GM19463 (cell line): ENCODE data around the gene PGPEP1.
A peak's percentile ranks its signal among the peaks of the same experiment; 100 is the strongest.
"Not testable (repeated sequence)": the region's sequence is repeated elsewhere in the genome, so short reads cannot be mapped to it uniquely, and the experiment has no call there.

ENCODE experiments used
- ATAC-seq: cut with Tn5 transposase; IDR thresholded peaks from one replicate; pipeline ENCODE4 v1.9.1; 2021; ENCODE audit warnings: mild to moderate bottlenecking, moderate library complexity; ENCODE audit not compliant: unreplicated experiment

PGPEP1 gene

DNA sequence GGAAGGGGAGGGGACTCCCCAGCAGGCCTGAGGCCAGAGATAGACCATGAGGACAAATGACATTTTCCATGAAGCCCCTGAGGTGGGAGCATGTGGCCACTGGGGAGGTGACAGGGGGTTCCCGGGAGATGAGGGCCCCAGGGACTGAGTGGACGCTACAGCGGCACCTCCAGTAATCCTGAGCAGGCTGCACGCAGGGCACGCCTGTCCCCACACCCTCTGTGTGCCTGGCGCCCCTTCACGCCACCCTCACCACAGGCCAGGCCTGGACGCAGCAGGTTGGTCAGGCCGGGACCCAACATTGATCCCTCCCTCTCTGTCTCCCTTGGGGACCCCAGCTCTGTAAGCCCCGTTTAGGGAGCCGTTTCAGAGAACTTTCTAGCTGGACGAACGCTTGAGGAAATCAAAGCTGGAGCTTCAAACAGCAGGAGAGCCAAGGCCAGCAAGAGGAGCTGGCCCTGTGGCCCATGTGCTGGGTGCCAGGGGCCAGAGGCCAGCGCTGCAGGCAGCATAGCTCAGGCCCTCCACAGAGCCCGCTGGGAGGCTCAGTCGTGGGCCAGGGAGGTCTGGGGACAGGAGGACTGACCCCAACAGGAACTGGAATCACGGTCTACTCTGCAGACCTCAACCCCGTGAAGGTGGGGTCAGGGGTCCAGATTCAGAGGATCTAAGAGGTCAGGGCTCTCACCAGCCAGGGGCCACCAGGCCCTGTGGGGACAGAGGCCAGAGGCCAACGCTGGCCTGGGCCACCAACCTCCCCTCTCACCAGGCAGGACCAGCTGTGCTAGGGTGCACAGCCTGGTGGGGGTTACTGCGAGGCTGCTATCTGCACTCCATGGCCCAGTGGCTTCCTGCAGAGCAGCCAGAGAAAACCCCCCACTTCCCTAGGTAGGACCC lies 32.1 kb upstream of the PGPEP1 start:
- no peak for ATAC-seq

- no peak for ATAC-seq
These were observed 31.5 kb upstream of the PGPEP1 start for GRCh38 chr19:18308948-18309325.

- ATAC-seq: no peak
These were observed 30.8 kb upstream of the PGPEP1 start for GRCh38 chr19:18309525-18310064.

GRCh38 chr19:18310118-18310909 lies 30.1 kb upstream of the PGPEP1 start:
- no peak for ATAC-seq

DNA sequence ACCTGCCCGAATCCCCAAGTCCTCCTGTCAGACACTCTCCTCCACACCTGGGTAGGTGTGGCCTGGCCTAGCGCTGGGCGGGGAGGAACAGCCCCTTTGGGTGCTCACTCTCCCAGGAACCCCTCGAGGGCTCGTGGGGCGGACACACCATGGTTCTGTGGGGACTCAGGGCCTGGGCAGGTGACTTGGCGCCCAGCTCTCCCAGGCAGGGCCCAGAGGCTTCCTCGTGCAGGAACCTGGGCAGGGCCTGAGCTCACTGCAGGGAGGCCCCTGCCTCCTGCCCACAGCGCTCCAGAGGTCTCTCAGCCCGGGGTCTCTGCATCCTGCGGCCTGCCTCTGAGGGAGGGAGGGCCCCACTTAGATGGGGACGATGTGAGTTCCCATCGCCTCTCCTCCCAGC lies 29.4 kb upstream of the PGPEP1 start:
- no peak for ATAC-seq

GRCh38 chr19:18311502-18312091 lies 28.8 kb upstream of the PGPEP1 start:
- ATAC-seq: no peak

DNA sequence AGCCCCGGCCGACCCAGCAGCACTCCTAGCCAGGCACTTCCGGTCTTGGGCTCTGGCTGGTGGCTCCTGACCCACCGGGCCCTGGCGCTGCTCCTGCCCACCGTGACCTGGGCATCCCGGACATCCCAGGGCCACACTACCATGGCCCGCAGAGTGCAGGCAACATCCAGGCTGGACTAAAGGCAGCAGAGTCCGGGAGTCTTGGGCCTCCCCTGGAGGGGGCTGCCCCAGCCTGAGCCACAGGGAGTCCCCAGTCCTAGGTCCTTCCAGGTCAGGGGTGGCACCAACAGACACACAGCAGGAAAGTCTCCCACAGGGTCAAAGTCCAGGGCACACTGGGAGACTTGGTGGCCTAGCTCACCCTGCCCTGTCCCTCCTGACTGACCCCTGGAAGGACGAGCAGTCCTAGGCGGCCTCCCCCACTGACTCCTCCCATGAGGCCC lies 28.3 kb upstream of the PGPEP1 start:
- no peak for ATAC-seq

- no peak for ATAC-seq
These were observed 27.0 kb upstream of the PGPEP1 start for GRCh38 chr19:18313398-18313797.

DNA sequence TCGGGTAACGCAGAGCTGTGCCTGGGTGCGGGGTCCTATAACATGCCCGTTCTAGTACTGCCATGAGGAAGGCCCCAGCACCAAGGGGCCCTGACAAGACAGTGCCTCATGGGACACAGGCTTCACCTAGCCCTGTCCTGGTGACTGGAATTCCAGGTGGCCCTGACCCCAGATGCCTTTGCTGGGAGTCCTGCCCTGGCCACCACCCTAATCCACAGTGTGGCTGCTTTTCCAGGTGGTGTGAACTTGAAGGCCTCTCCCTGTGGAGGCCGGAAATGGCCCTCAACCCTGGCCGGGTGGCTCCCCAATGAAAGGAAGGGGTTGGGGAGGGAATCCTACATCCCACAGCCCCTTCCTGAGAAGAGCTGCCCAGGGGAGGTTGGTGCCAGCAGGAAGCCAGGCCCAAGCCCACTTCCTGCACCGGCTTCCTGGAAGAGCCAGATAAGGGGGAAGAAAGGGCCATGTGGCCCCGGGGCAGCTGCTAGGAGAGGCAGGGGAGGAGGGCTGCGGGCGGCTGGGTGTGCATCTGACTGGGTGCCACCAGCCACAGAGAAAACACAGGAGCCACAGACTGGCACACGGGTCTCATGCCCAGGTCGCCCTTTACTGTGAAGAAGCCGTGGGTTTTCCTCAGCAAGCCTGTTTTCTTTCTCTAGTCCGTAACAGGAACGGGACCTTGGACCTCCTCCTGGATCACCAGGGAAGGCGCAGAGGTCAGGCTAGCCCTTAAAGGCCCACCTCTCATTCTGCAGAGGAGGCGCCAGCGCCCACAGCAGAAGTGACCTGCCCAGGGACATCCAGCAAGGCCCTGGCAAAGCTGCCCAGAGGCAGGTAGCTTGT lies 22.2 kb upstream of the PGPEP1 start:
- no peak for ATAC-seq

DNA sequence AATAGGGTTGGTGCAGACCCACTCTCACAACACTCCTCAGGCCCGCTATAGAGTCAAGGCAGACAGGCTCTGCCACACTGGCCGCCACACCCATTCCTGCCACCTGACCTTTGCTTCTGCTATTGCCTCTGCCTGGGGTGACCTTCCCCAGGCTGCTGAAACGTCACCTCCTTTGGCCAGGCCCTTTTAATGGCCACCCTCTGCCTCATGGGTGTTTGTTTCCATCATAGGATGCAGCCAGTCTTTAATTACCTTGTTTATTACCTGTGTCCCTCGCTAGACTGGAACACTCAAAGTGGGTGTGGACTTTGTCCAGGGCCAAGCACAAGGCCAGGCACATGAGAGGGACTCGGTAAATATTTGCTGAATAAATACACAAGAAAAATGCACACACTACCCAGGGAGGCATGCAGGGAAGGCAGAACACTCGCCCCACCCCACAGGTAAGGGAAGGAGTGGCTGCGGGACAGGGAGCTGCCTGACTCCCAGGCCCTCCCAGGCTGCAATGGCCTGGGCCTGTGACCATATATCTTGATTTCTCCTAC lies 20.7 kb upstream of the PGPEP1 start:
- no peak for ATAC-seq

DNA sequence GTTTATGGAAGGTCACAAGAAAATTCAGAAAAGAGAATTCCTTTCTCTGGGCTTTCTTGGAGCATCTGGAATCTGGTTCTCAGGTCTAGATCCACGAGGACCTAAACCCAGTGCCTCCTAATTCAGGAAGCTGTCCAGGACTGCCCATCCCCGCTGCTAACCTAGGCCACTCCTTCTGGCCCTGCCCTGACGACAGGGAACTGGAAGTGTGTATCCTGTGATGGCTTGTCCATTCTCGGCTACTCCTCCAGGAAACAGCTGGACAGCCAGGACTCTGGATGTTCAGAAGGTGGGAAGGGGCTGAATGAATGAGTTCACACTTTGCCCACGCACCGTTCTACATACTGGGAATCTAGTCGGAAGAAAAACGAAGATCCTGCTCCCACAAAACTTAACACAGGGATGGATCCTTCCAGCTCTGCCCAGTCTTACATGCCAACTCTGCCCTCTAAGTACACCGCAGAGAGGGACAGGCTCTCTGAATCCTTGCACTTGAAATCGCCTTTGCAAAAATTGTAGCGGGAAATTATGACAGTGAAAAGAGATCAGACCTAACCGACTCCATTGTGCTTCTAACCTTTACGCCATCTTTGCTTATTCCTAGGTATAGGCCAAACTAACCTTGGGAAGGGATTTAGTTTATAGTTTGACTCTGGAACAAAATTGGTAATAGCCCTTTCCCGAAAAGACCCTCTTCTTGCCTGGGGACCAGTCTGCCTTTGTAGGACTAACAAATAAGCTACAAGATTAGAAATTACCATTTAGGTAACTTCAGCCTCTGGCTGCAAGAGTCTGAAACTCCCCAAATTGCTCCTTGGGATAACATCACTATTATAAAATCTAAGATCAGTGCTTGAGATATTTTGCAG lies 19.3 kb upstream of the PGPEP1 start:
- no peak for ATAC-seq

GRCh38 chr19:18321734-18322102 lies 18.7 kb upstream of the PGPEP1 start:
- no peak for ATAC-seq

- ATAC-seq: no peak
These were observed 18.1 kb upstream of the PGPEP1 start for GRCh38 chr19:18322318-18322758.

GRCh38 chr19:18322759-18323460 lies 17.5 kb upstream of the PGPEP1 start, which contains the start of gene LSM4:
Gene LSM4, minus strand, starts transcription at chr19:18323076. Its CDS starts 56 bp downstream, at chr19:18323020.
- ATAC-seq: peak; percentile 95

GRCh38 chr19:18324373-18324731 lies 16.0 kb upstream of the PGPEP1 start:
- ATAC-seq: not testable (repeated sequence)

GRCh38 chr19:18326772-18327171 lies 13.6 kb upstream of the PGPEP1 start:
- no peak for ATAC-seq

DNA sequence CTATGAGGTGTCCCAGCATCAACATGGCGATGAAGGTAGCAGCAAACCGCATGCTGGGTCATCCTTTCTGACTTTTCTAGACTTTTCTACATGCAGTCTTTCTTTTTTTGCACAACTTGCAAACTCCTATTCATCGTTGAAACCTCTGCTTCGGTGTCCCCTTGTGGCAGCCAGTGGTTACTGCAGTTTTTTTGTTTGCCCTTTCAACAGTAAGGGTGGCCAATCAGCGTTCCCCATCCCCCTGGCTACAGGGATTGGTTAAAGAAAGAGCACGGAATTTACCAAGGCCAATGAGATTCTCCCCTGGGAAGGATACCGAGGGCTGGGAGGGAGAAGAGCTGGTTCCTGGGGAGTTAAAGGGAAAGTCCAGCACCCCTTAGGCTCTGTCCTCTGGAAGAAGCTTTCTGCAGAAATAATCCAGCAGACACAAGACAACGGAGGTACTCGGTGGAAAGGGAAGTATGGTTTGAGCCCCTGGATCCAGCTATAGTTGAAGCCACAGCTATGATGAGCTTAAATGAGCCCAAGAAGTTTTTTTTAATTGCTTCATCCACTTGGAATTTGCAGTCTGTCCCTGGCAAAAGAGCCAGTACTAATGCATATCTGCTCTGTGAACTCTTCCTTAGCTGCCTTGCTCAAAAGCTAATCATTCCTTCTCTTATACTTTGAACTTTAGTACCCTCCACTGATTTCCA lies 11.9 kb upstream of the PGPEP1 start:
- ATAC-seq: peak; percentile 85

DNA sequence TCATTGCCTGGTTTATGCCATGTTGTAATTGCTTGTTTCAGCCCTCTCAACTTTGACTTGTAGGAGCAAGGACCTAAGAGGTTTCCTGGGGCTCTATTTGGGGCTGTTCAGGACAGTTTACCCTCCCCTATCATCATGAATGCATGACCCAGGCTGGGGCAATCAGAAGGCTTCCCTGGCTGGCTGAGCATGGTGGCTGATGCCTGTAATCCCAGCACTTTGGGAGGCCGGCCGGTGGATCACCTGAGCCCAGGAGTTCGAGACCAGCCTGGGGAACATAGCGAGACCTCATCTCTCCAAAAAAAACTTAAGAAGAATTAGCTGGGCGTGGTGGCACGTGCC lies 11.4 kb upstream of the PGPEP1 start:
- no peak for ATAC-seq
